ENCODE measurements around the gene IFI44. TPM values are rescaled to one million over a fixed set of nuclear protein-coding genes. Genes with fewer than 3 reads are reported as not detected.

Gene IFI44
- total and polyA plus RNA-seq, 10 of the 15 experiments (the other 5 are each of a cell fraction or from before 2014, with no cell fraction given), result 37.7 to 272 (median 90.9) TPM

GRCh38 chr1:78633209-78633608, 16.4 kb upstream of the IFI44 start (continued):
- TF ChIP-seq IKZF2 (IDR thresholded peaks at IDR 0.05) (no peak), BACH1 (IDR thresholded peaks at IDR 0.05; ENCODE audit: borderline replicate concordance) (peak; percentile 45; the same call in 1 of the 2 replicates), IRF5 (IDR thresholded peaks at IDR 0.05; ENCODE audit: borderline replicate concordance) (no peak), POLR2AphosphoS2 (IDR thresholded peaks at IDR 0.05; ENCODE audit: low read depth, low read length) (no peak), BRCA1 (IDR thresholded peaks at IDR 0.05; ENCODE audit: low read depth, low read length) (no peak), POU2F2 (IDR thresholded peaks at IDR 0.05; ENCODE audit: borderline replicate concordance, low read depth, low read length) (peak; percentile 21; the same call in 2 of the 3 replicates)

- Histone ChIP-seq H3K9me3 (replicated peaks; ENCODE audit: control insufficient read depth, insufficient read depth, low read length) (peaks cover 7% of the 10 kb centered on the region; the same call in 2 of the 3 replicates), H3K27me3 (replicated peaks in 1 of 2; ENCODE audit: control insufficient read depth in 2 of 2, insufficient read depth in 2 of 2, low read length in 1 of 2) (no peaks in the 10 kb centered on the region), H2AFZ (ENCODE audit: control insufficient read depth, low read depth, low read length) (no peak overlapping the region), H3K36me3 (ENCODE audit: control insufficient read depth in 2 of 2, insufficient read depth in 2 of 2, low read length in 1 of 2) (peaks cover 0 to 49% of the 10 kb centered on the region in 2 experiments; a peak in 2 of 4 replicates), H4K20me1 (ENCODE audit: control insufficient read depth, insufficient read depth) (no peaks in the 10 kb centered on the region), H3K27ac (ENCODE audit: control insufficient read depth, insufficient read depth) (no peak overlapping the region), H3K9ac (ENCODE audit: control insufficient read depth, insufficient read depth, low read length) (no peak overlapping the region), H3K4me1 (ENCODE audit: control insufficient read depth, insufficient read depth, low read length) (peaks cover 22% of the 10 kb centered on the region), H3K79me2 (ENCODE audit: control insufficient read depth, insufficient read depth, low read length) (peaks cover 26% of the 10 kb centered on the region), H3K4me3 (no peak overlapping the region), H3K4me2 (ENCODE audit: control insufficient read depth, insufficient read depth) (peak overlapping the region; percentile 5; the same call in 1 of the 2 replicates)
- ChIA-PET RAD21 (ENCODE audit: unreplicated experiment) (interaction anchor here (1.0 to 1.4 kb wide), 3 partner anchors 9 to 37 kb away, joined by 3 to 4 read pairs (median 3); partner anchors contain the start of gene IFI44), CTCF (interaction anchor here (1.1 to 1.9 kb wide), 2 partner anchors 20 to 812 kb away, joined by 3 to 4 read pairs; partner anchors contain the start of gene IFI44L), POLR2A (interaction anchor here (3.0 kb wide), 1 partner anchor 13 kb away, joined by 12 read pairs; no protein-coding TSS in a partner anchor), SMC1A (ENCODE audit: uncharacterized antibody, unreplicated experiment) (interaction anchor here (1.4 to 3.9 kb wide), 5 partner anchors 9 to 18 kb away, joined by 3 to 19 read pairs (median 7); partner anchors contain the start of gene IFI44)
- ATAC-seq (peak; percentile 81), FAIRE-seq (no peak), DNase-seq (ENCODE audit: low read depth, low spot score) (no peak)
- in situ Hi-C loops (cut with MboI) (loop anchor here (25.0 kb wide), 1 partner anchor 878 kb away; the partner anchor contains the start of gene USP33), intact Hi-C loops (cut with micrococcal nuclease; ENCODE audit: unreplicated experiment) (no loop called here)
- WGBS (ENCODE audit: insufficient coverage, insufficient replicate concordance, low lambda C conversion rate, missing lambda C conversion rate), result 43% methylated on average over 1 of the region's 1 CpG
- BruUV-seq (replicated peaks), result no TSS peak
- no peak for TF ChIP-seq SREBF2 (IDR thresholded peaks at IDR 0.05; ENCODE audit: low read length)
- no peak for TF ChIP-seq PAX5 (IDR thresholded peaks at IDR 0.05; ENCODE audit: borderline replicate concordance, low read depth, low read length)
- TF ChIP-seq CREM (IDR thresholded peaks at IDR 0.05; ENCODE audit: low read depth), result no peak
- no peak for TF ChIP-seq CHD1 (IDR thresholded peaks at IDR 0.05; ENCODE audit: low read depth, low read length)
- TF ChIP-seq BHLHE40 (IDR thresholded peaks at IDR 0.05; ENCODE audit: borderline replicate concordance in 1 of 2, low read depth in 2 of 2, low read length in 1 of 2), result peak in 1 of 2 experiments; percentile 13; a peak in 1 of 4 replicates
- TF ChIP-seq BMI1 (IDR thresholded peaks at IDR 0.05; ENCODE audit: borderline replicate concordance), result peak; percentile 30; the same call in 1 of the 2 replicates
- no peak for TF ChIP-seq ESRRA (IDR thresholded peaks at IDR 0.05; ENCODE audit: low read length)
- no peak for TF ChIP-seq JUNB (IDR thresholded peaks at IDR 0.05)
- 0 out of 2 replicates have a peak, but pooled peaks have one; percentile 29 for TF ChIP-seq IRF4 (IDR thresholded peaks at IDR 0.05; ENCODE audit: low read depth, low read length)
- TF ChIP-seq YY1 (IDR thresholded peaks at IDR 0.05; ENCODE audit: low read depth, low read length), result no peak
- TF ChIP-seq IKZF1 (conservative IDR thresholded peaks at IDR 0.05), result peak; percentile 72
- no peak for TF ChIP-seq POLR2AphosphoS2 (IDR thresholded peaks at IDR 0.05; ENCODE audit: low read depth, low read length)
- TF ChIP-seq E2F8 (IDR thresholded peaks at IDR 0.05; ENCODE audit: low read depth, partially characterized antibody), result no peak
- TF ChIP-seq MTA2 (IDR thresholded peaks at IDR 0.05; ENCODE audit: low read depth), result peak; percentile 84
Observed at GRCh38 chr1:78640462-78640861, 9.2 kb upstream of the IFI44 start.
